Loucy (cell line): ENCODE data around the gene C22orf31.

Experiments used
- H2AFZ ChIP-seq: fragments of 200-600 bp; sonication (generic); 2 replicates; pipeline ENCODE4 v1.6.0; 2016; ENCODE audit warnings: antibody characterized with exemption, mild to moderate bottlenecking, low read length, moderate library complexity
- H3F3A ChIP-seq: fragments of 200-600 bp; 2 replicates; pipeline ENCODE4 v1.6.0; 2016; ENCODE audit warnings: antibody characterized with exemption, low read depth, mild to moderate bottlenecking
- H3K27me3 ChIP-seq: fragments of 200-600 bp; sonication (generic); 2 replicates; pipeline ENCODE4 v1.6.1; 2014; ENCODE audit warnings: low read length, mild to moderate bottlenecking; ENCODE audit not compliant: insufficient read depth, poor library complexity, severe bottlenecking
- H3K36me3 ChIP-seq: fragments of 200-600 bp; sonication (generic); 2 replicates; pipeline ENCODE4 v1.6.1; 2016; ENCODE audit warnings: low read length; ENCODE audit not compliant: insufficient read depth
- H3K4me1 ChIP-seq: fragments of 200-600 bp; sonication (generic); 2 replicates; pipeline ENCODE4 v1.5.1; 2014; ENCODE audit warnings: low read length, mild to moderate bottlenecking; ENCODE audit not compliant: insufficient read depth, poor library complexity, severe bottlenecking
- H3K4me2 ChIP-seq: fragments of 200-600 bp; sonication (generic); 2 replicates; pipeline ENCODE4 v1.6.0; 2014; ENCODE audit warnings: antibody characterized with exemption, low read length, low read depth, mild to moderate bottlenecking; ENCODE audit not compliant: poor library complexity, severe bottlenecking
- H3K4me3 ChIP-seq: fragments of 200-600 bp; sonication (generic); 2 replicates; pipeline ENCODE4 v1.5.1; 2014; ENCODE audit warnings: low read length, mild to moderate bottlenecking, mixed read lengths; ENCODE audit not compliant: poor library complexity, severe bottlenecking
- H3K79me2 ChIP-seq: fragments of 200-600 bp; sonication (generic); 2 replicates; pipeline ENCODE4 v1.6.1; 2014; ENCODE audit warnings: low read length; ENCODE audit not compliant: insufficient read depth
- H3K9ac ChIP-seq: fragments of 200-600 bp; sonication (generic); 2 replicates; pipeline ENCODE4 v1.6.0; 2014; ENCODE audit warnings: mild to moderate bottlenecking, low read depth, low read length, moderate library complexity; ENCODE audit not compliant: poor library complexity, severe bottlenecking
- H3K9me2 ChIP-seq: fragments of 200-600 bp; sonication (generic); replicated peaks from 2 replicates; pipeline ENCODE4 v1.6.1; 2016; ENCODE audit warnings: low read depth, low read length, mixed read lengths
- H3K9me3 ChIP-seq: fragments of 200-600 bp; sonication (generic); 2 replicates; pipeline ENCODE4 v1.6.1; 2014; ENCODE audit warnings: mild to moderate bottlenecking, antibody characterized with exemption, low read length, low read depth; ENCODE audit not compliant: insufficient read depth
- H4K20me1 ChIP-seq: fragments of 200-600 bp; sonication (generic); 2 replicates; pipeline ENCODE4 v1.6.0; 2014; ENCODE audit warnings: antibody characterized with exemption, low read length, mild to moderate bottlenecking; ENCODE audit not compliant: insufficient read depth, poor library complexity, severe bottlenecking
- EZH2phosphoT487 ChIP-seq: fragments of 200-600 bp; IDR thresholded peaks from 2 replicates; pipeline ENCODE4 v1.6.1; 2018; ENCODE audit warnings: antibody characterized with exemption, mild to moderate bottlenecking, moderate library complexity, borderline replicate concordance
- TF ChIP-seq, protein P1 (sequence below): fragments of 200-600 bp; sonication (generic); conservative IDR thresholded peaks from 2 replicates; pipeline ENCODE4 v1.5.1; 2014; ENCODE audit warnings: mild to moderate bottlenecking, antibody characterized with exemption, low read length

Gene C22orf31

DNA sequence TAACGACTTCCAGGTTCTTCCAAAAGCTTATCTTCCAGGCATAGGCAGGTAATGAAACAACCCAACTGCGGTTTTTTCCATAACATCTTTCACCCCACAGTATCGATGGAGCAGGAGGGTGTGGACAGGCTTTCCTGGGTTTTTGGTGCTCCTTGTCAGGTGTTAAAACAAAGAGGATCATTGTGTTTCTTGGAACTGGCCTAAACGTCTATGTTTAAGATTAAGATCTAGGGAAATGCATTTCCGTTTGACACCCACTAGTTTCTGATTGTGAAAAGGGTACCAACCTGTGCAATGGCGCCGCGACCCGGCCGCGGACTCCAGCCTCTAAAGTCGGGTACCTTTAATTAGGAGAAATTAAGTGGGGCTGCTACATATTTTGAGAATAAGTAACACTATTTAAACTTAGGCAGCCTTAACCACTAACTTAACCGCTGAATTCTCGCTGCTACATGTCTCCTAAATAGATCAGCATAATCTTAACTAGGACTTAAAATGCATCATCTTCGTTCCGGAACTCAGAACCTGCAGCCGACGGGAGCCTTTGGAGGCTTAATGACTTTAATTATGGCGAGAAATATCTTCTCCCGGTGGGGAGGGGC is 31.5 kb downstream of the C22orf31 start:
- Histone ChIP-seq H3K79me2 (peaks cover 3% of the 10 kb centered on the region; the same call in 1 of the 2 replicates), H3K9ac (peak overlapping the region; percentile 64), H4K20me1 (no peaks in the 10 kb centered on the region), H3K4me1 (peaks cover 25% of the 10 kb centered on the region), H3F3A (no peaks in the 10 kb centered on the region), H3K9me2 (no peaks in the 10 kb centered on the region), H3K9me3 (no peaks in the 10 kb centered on the region), H2AFZ (peak overlapping the region; percentile 62), H3K27me3 (no peaks in the 10 kb centered on the region), H3K36me3 (no peaks in the 10 kb centered on the region), H3K4me3 (peak overlapping the region; percentile 74), H3K4me2 (peak overlapping the region; percentile 59)
- TF ChIP-seq, protein P1, sequence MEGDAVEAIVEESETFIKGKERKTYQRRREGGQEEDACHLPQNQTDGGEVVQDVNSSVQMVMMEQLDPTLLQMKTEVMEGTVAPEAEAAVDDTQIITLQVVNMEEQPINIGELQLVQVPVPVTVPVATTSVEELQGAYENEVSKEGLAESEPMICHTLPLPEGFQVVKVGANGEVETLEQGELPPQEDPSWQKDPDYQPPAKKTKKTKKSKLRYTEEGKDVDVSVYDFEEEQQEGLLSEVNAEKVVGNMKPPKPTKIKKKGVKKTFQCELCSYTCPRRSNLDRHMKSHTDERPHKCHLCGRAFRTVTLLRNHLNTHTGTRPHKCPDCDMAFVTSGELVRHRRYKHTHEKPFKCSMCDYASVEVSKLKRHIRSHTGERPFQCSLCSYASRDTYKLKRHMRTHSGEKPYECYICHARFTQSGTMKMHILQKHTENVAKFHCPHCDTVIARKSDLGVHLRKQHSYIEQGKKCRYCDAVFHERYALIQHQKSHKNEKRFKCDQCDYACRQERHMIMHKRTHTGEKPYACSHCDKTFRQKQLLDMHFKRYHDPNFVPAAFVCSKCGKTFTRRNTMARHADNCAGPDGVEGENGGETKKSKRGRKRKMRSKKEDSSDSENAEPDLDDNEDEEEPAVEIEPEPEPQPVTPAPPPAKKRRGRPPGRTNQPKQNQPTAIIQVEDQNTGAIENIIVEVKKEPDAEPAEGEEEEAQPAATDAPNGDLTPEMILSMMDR = peak; percentile 23; the same call in 1 of the 2 replicates
- no peak for TF ChIP-seq EZH2phosphoT487

DNA sequence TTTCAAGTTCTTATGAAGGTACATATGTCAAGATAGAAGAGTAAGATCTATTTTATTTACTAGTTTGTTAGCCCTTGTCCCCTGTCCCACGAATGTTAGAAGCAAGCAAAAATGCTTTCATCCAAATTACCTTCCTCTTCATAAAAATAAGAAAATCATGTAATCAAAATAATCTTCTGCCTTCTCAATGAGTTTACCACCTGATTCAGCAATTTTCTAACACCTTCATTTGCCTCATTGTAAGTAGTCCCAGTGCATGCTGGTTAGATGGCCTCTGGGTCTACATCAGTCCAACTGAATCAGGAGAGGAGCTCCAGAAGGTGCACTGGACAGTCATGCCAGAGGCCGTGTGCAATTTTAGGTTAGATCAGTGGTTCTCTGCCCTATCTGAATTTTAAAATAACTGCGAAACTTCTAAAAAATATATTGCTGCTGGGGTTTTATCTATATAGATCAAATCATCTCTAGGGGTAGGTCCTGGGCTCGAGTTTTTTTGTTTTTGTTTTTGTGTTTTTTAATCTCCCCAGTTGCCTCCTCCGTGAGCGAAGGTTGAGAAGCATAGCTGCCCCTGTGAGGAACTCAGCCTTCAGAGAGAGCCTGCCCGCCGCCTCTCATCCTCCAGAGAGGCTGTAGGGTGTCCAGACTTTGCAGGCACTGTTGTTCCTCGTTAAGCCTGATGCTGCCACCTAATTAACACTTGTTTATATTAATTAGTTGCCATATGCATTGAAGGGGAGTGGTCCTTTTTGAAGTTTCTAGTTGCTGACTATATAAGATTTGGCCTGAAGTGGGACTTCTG is 32.2 kb downstream of the C22orf31 start:
- no peak overlapping the region for H3K9ac ChIP-seq
- peak overlapping the region; percentile 59 for H3K4me2 ChIP-seq
- H3K79me2 ChIP-seq = no peaks in the 10 kb centered on the region
- H3K9me3 ChIP-seq = no peaks in the 10 kb centered on the region
- no peaks in the 10 kb centered on the region for H4K20me1 ChIP-seq
- no peak for TF ChIP-seq EZH2phosphoT487
- no peaks in the 10 kb centered on the region for H3F3A ChIP-seq
- peaks cover 25% of the 10 kb centered on the region for H3K4me1 ChIP-seq
- H3K27me3 ChIP-seq = no peaks in the 10 kb centered on the region
- no peaks in the 10 kb centered on the region for H3K36me3 ChIP-seq
- no peaks in the 10 kb centered on the region for H3K9me2 ChIP-seq
- H3K4me3 ChIP-seq = peak overlapping the region; percentile 74
- no peak overlapping the region for H2AFZ ChIP-seq

DNA sequence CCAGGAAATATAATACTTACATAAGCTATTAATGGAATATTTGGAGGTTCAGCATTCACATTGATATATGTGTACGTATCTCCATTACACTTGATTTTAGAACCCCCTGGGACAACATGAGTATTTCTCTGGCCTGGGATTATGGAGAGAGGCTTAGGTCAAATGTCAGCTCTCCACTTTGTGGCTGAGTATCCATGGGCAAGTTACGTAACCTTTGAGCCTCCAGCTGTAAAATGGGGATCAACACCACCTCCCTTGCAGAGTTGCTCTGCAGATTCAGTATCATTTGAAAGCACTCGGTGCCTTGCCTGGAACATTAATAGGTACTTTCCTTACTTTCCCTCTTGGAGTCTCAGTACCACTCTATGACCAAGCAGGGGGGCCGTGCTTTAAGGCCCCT is 33.2 kb downstream of the C22orf31 start:
- Histone ChIP-seq H2AFZ (no peak overlapping the region), H3K9me3 (no peaks in the 10 kb centered on the region), H3K9ac (no peak overlapping the region), H4K20me1 (no peaks in the 10 kb centered on the region), H3K36me3 (no peaks in the 10 kb centered on the region), H3K4me1 (peaks cover 34% of the 10 kb centered on the region), H3K9me2 (no peaks in the 10 kb centered on the region), H3K27me3 (no peaks in the 10 kb centered on the region), H3F3A (no peaks in the 10 kb centered on the region), H3K4me2 (no peak overlapping the region), H3K79me2 (no peaks in the 10 kb centered on the region), H3K4me3 (no peak overlapping the region)
- TF ChIP-seq, protein P1 = no peak
- no peak for TF ChIP-seq EZH2phosphoT487
